Measurements from ENCODE around the gene TTLL9. TPM values are rescaled to one million over a fixed set of nuclear protein-coding genes. Genes with fewer than 3 reads are reported as not detected.

Gene TTLL9
- polyA plus RNA-seq, 3 donors, result 0.21 TPM; not detected in 2

GRCh38 chr20:31956556-31957526, 86.4 kb downstream of the TTLL9 start:
- peak overlapping the region in 1 of 2 donors; percentile 31 for H3K4me3 Mint-ChIP-seq
- Histone ChIP-seq H3K27me3 (ENCODE audit: control insufficient read depth in 2 of 2, insufficient read depth in 2 of 2, low read length in 2 of 2) (peaks cover 0 to 6% of the 10 kb centered on the region in 2 donors), H2AFZ (ENCODE audit: insufficient read depth, low read depth, low read length, poor library complexity, severe bottlenecking) (no peak overlapping the region), H3K4me3 (replicated peaks in 1 of 3; ENCODE audit: low read depth in 2 of 3, low read length in 3 of 3) (no peak overlapping the region), H3K27ac (ENCODE audit: low read depth in 1 of 2, low read length in 2 of 2) (no peak overlapping the region), H3K79me2 (ENCODE audit: insufficient read depth, low read length) (peaks cover under 1% of the 10 kb centered on the region), H3K9me3 (replicated peaks in 1 of 2; ENCODE audit: control insufficient read depth in 1 of 2, insufficient read depth in 1 of 2, low read length in 2 of 2) (no peaks in the 10 kb centered on the region), H3K36me3 (replicated peaks in 1 of 2; ENCODE audit: control insufficient read depth in 1 of 2, insufficient read depth in 2 of 2, low read length in 2 of 2) (no peaks in the 10 kb centered on the region), H3K4me1 (ENCODE audit: control insufficient read depth in 1 of 2, insufficient read depth in 2 of 2, low read length in 2 of 2) (no peaks in the 10 kb centered on the region), H3K4me2 (replicated peaks; ENCODE audit: extremely low read depth, low read length, poor library complexity, severe bottlenecking) (no peak overlapping the region), H4K20me1 (ENCODE audit: insufficient read depth, low read length) (no peaks in the 10 kb centered on the region), H3K9ac (ENCODE audit: insufficient read depth, low read length, poor library complexity, severe bottlenecking) (no peak overlapping the region)
- no peak for DNase-seq
- H3K27ac Mint-ChIP-seq, result peak overlapping the region in 1 of 7 donors; percentile 4
- 63% methylated on average over 6 of the region's 11 CpGs for WGBS (ENCODE audit: insufficient coverage)
- peaks cover 12 to 23% (median 17%) of the 10 kb centered on the region in 3 donors for H3K27me3 Mint-ChIP-seq (ENCODE audit: low read depth in 3 of 3)
- no peaks in the 10 kb centered on the region for H3K9me3 Mint-ChIP-seq
- H3K4me1 Mint-ChIP-seq, result peaks cover 2% of the 10 kb centered on the region
- no peak for TF ChIP-seq CTCF (IDR thresholded peaks at IDR 0.05)
- H3K36me3 Mint-ChIP-seq, result no peaks in the 10 kb centered on the region
- intact Hi-C loops (cut with micrococcal nuclease), result no loop called here

GRCh38 chr20:31962761-31963160, 92.3 kb downstream of the TTLL9 start:
- 71% methylated on average over 1 of the region's 2 CpGs for WGBS (ENCODE audit: insufficient coverage)
- Histone ChIP-seq H3K36me3 (replicated peaks in 1 of 2; ENCODE audit: control insufficient read depth in 1 of 2, insufficient read depth in 2 of 2, low read length in 2 of 2) (no peaks in the 10 kb centered on the region), H3K27me3 (ENCODE audit: control insufficient read depth in 2 of 2, insufficient read depth in 2 of 2, low read length in 2 of 2) (peaks cover 6 to 9% of the 10 kb centered on the region in 2 donors), H4K20me1 (ENCODE audit: insufficient read depth, low read length) (no peaks in the 10 kb centered on the region), H3K4me1 (ENCODE audit: control insufficient read depth in 1 of 2, insufficient read depth in 2 of 2, low read length in 2 of 2) (no peaks in the 10 kb centered on the region), H3K4me2 (replicated peaks; ENCODE audit: extremely low read depth, low read length, poor library complexity, severe bottlenecking) (no peak overlapping the region), H3K27ac (ENCODE audit: low read depth in 1 of 2, low read length in 2 of 2) (no peak overlapping the region), H3K4me3 (replicated peaks in 1 of 3; ENCODE audit: low read depth in 2 of 3, low read length in 3 of 3) (no peak overlapping the region), H2AFZ (ENCODE audit: insufficient read depth, low read depth, low read length, poor library complexity, severe bottlenecking) (no peak overlapping the region), H3K9ac (ENCODE audit: insufficient read depth, low read length, poor library complexity, severe bottlenecking) (no peak overlapping the region), H3K9me3 (replicated peaks in 1 of 2; ENCODE audit: control insufficient read depth in 1 of 2, insufficient read depth in 1 of 2, low read length in 2 of 2) (no peaks in the 10 kb centered on the region), H3K79me2 (ENCODE audit: insufficient read depth, low read length) (no peaks in the 10 kb centered on the region)
- Mint-ChIP-seq H3K9me3 (peaks cover 0 to 4% (median 0%) of the 10 kb centered on the region in 7 donors), H3K4me1 (peaks cover 6% of the 10 kb centered on the region), H3K27me3 (ENCODE audit: low read depth in 3 of 3) (peaks cover 26 to 28% (median 27%) of the 10 kb centered on the region in 3 donors), H3K4me3 (no peak overlapping the region), H3K36me3 (no peaks in the 10 kb centered on the region), H3K27ac (no peak overlapping the region)
- TF ChIP-seq CTCF (IDR thresholded peaks at IDR 0.05), result no peak
- DNase-seq, result no peak
- intact Hi-C loops (cut with micrococcal nuclease), result loop anchor here in 1 of 2 donors (10.0 kb wide), 1 partner anchor 132 kb away; no protein-coding TSS in a partner anchor

Measured in CD14-positive monocyte (primary cell).